HepG2 (cell line): Measurements from ENCODE around the gene KIF13A. TPM values are rescaled to one million over a fixed set of nuclear protein-coding genes. Genes with fewer than 3 reads are reported as not detected.

Source experiments
- ATM ChIP-seq: fragments of 450-650 bp; IDR thresholded peaks from 2 replicates; pipeline ENCODE4 v1.7.1; 2017; ENCODE audit warnings: mild to moderate bottlenecking, borderline replicate concordance
- CBX2 ChIP-seq, 2 experiments: fragments of 200-600 bp in 1 of 2; sonication (generic); formaldehyde crosslinking in 1 of 2; IDR thresholded peaks; 2 replicates each; pipeline versions ENCODE4 v1.7.0 to v1.8.1; 2018 to 2022; ENCODE audit warnings: low read depth in 2 of 2, low read length in 1 of 2, mild to moderate bottlenecking in 1 of 2, missing genetic modification reagents in 1 of 2
- CCAR2 ChIP-seq: fragments of 200-400 bp; formaldehyde crosslinking; optimal IDR thresholded peaks from 2 replicates; pipeline ENCODE3; 2018; ENCODE audit warnings: low read depth, mild to moderate bottlenecking, low read length, moderate library complexity
- CENPT ChIP-seq: sonication (generic); formaldehyde crosslinking; IDR thresholded peaks from 2 replicates; pipeline ENCODE4 v1.8.0; 2022; ENCODE audit warnings: low read depth, mild to moderate bottlenecking, moderate library complexity, missing genetic modification reagents
- CREM ChIP-seq, 2 experiments: sonication (generic) in 1 of 2; formaldehyde crosslinking in 1 of 2; IDR thresholded peaks; 2 replicates each; pipeline versions ENCODE4 v1.4.0 to v1.6.1; 2016 to 2020; ENCODE audit warnings: antibody characterized with exemption in 1 of 2, mild to moderate bottlenecking in 1 of 2, missing genetic modification reagents in 1 of 2
- FOXP1 ChIP-seq, 2 experiments: fragments of 450-650 bp in 1 of 2; IDR thresholded peaks; 2 replicates each; pipeline ENCODE4 v1.6.1; 2017 to 2018; ENCODE audit warnings: antibody characterized with exemption in 1 of 2
- HOXA3 ChIP-seq: sonication (generic); formaldehyde crosslinking; IDR thresholded peaks from 2 replicates; pipeline ENCODE4 v1.5.0; 2020; ENCODE audit warnings: missing genetic modification reagents
- KDM1A ChIP-seq: IDR thresholded peaks from 2 replicates; pipeline ENCODE4 v1.6.1; 2016; ENCODE audit warnings: missing compliant biosample characterization
- KDM3A ChIP-seq: IDR thresholded peaks from 2 replicates; pipeline ENCODE4 v1.6.1; 2018; ENCODE audit warnings: low read depth, missing compliant biosample characterization
- MBD4 ChIP-seq: IDR thresholded peaks from 2 replicates; pipeline ENCODE4 v1.6.1; 2012; ENCODE audit warnings: low read length, inconsistent platforms, borderline replicate concordance
- MLX ChIP-seq: IDR thresholded peaks from 2 replicates; pipeline ENCODE4 v1.6.1; 2016
- NFE2 ChIP-seq: sonication (generic); formaldehyde crosslinking; IDR thresholded peaks from 2 replicates; pipeline ENCODE4 v1.4.0; 2020; ENCODE audit warnings: missing genetic modification reagents
- NFKBIZ ChIP-seq: IDR thresholded peaks from 2 replicates; pipeline ENCODE4 v1.6.1; 2018; ENCODE audit warnings: missing genetic modification reagents, missing compliant biosample characterization
- NFYB ChIP-seq: sonication (generic); formaldehyde crosslinking; IDR thresholded peaks from 2 replicates; pipeline ENCODE4 v1.4.0; 2020; ENCODE audit warnings: missing genetic modification reagents
- RFX3 ChIP-seq: IDR thresholded peaks from 2 replicates; pipeline ENCODE4 v1.6.1; 2016; ENCODE audit warnings: missing biosample characterization, missing genetic modification reagents
- SMARCC2 ChIP-seq: fragments of 450-650 bp; IDR thresholded peaks from 2 replicates; pipeline ENCODE4 v1.6.1; 2017; ENCODE audit warnings: antibody characterized with exemption, mild to moderate bottlenecking
- TBX3 ChIP-seq: fragments of 450-650 bp; IDR thresholded peaks from 2 replicates; pipeline ENCODE4 v1.6.1; 2017; ENCODE audit warnings: antibody characterized with exemption, mild to moderate bottlenecking, inconsistent platforms, borderline replicate concordance
- THAP8 ChIP-seq: sonication (generic); formaldehyde crosslinking; IDR thresholded peaks from 2 replicates; pipeline ENCODE4 v1.5.1; 2020; ENCODE audit warnings: missing genetic modification reagents, mild to moderate bottlenecking, borderline replicate concordance
- TOPORS ChIP-seq: sonication (generic); formaldehyde crosslinking; IDR thresholded peaks from 2 replicates; pipeline ENCODE4 v1.8.0; 2023; ENCODE audit warnings: mild to moderate bottlenecking, missing genetic modification reagents
- ZFP37 ChIP-seq: sonication (generic); formaldehyde crosslinking; IDR thresholded peaks from 2 replicates; pipeline ENCODE4 v1.4.0; 2020; ENCODE audit warnings: missing genetic modification reagents, borderline replicate concordance
- ZNF18 ChIP-seq: sonication (generic); formaldehyde crosslinking; IDR thresholded peaks from 2 replicates; pipeline ENCODE4 v1.8.0; 2022; ENCODE audit warnings: mild to moderate bottlenecking, missing genetic modification reagents; ENCODE audit not compliant: insufficient replicate concordance
- ZNF263 ChIP-seq: sonication (generic); formaldehyde crosslinking; IDR thresholded peaks from 2 replicates; pipeline ENCODE4 v1.4.0; 2020; ENCODE audit warnings: missing genetic modification reagents
- ZNF547 ChIP-seq: sonication (generic); formaldehyde crosslinking; IDR thresholded peaks from 2 replicates; pipeline ENCODE4 v1.5.1; 2020; ENCODE audit warnings: mild to moderate bottlenecking, missing genetic modification reagents
- ZNF556 ChIP-seq: sonication (generic); formaldehyde crosslinking; IDR thresholded peaks from 2 replicates; pipeline ENCODE4 v1.4.0; 2020; ENCODE audit warnings: mild to moderate bottlenecking, missing genetic modification reagents, borderline replicate concordance
- ZNF639 ChIP-seq: conservative IDR thresholded peaks from 2 replicates; pipeline ENCODE4 v1.6.1; 2018; ENCODE audit warnings: missing genetic modification reagents
- ZNF720 ChIP-seq: sonication (generic); formaldehyde crosslinking; IDR thresholded peaks from 2 replicates; pipeline ENCODE4 v1.4.0; 2020; ENCODE audit warnings: missing genetic modification reagents
- polyA plus RNA-seq, 8 experiments: library from polyadenylated mRNA; depleted of rRNA in 3 of 8; stranded (reverse) in 7 of 8; unstranded in 1 of 8; fragments of >200 nt; fragmentation: Illumina TruSeq in 4 of 8; extraction: Trizol in 4 of 8; gene quantifications; 2 replicates each; pipeline versions ENCODE4 v1.2.1 to v1.2.3, GENCODE V29; 2011 to 2016; ENCODE audit warnings: low read depth in 4 of 8, missing spikeins in 1 of 8, mixed read lengths in 1 of 8; ENCODE audit not compliant: insufficient read depth in 1 of 8
- total RNA-seq, 5 experiments: library from RNA; depleted of rRNA; stranded (reverse); fragments of >200 nt; fragmentation: Illumina TruSeq; extraction: Trizol; gene quantifications; 2 replicates each; pipeline ENCODE4 v1.2.3, GENCODE V29; 2016; ENCODE audit warnings: low read depth in 1 of 5
- TF ChIP-seq, protein P1 (sequence below): IDR thresholded peaks from 2 replicates; pipeline ENCODE4 v1.6.1; 2016; ENCODE audit warnings: missing biosample characterization, missing genetic modification reagents, low read depth

Gene KIF13A
- total and polyA plus RNA-seq, 2 of the 13 experiments (the other 11 are each of a cell fraction or from before 2014, with no cell fraction given), result 21.1 to 37.2 TPM

DNA sequence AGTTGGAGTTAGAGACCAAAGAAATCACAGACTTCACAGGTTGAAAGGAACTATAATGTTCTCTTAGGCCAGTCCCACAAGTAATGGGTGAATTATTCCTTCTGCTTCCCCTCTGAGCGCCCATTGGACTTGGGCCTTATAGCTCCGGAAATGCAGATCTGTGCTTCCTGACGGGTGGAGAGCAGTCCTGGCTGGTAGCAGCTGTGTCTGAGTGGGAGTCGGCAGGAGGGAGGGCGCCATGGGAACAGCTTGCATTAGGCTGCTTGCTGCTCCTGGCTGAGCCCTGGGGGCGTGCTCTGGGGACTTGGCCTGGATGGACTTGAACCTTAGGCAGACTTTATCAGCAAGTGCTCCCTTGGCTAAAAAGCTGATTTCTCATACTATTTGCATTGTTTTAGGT is 262.4 kb downstream of the KIF13A start (continued):
- TF ChIP-seq ZNF556 (CRISPR knock-in tag) (0 out of 2 replicates have a peak, but pooled peaks have one; percentile 24), SMARCC2 (no peak), CENPT (CRISPR knock-in tag) (no peak), TBX3 (no peak), CREM (IDR thresholded peaks at IDR 0.05) (no peak), CREM (CRISPR knock-in tag; IDR thresholded peaks at IDR 0.05) (no peak), NFYB (CRISPR knock-in tag) (peak; percentile 49), FOXP1 (IDR thresholded peaks at IDR 0.05) (no peak), FOXP1 (CRISPR knock-in tag; IDR thresholded peaks at IDR 0.05) (no peak; the same call in 1 of the 2 replicates), RFX3 (CRISPR knock-in tag) (peak; percentile 48; the same call in 1 of the 2 replicates), ZNF263 (CRISPR knock-in tag) (peak; percentile 92), MBD4 (no peak), TOPORS (CRISPR knock-in tag) (no peak; the same call in 1 of the 2 replicates), KDM3A (no peak), ZNF547 (CRISPR knock-in tag) (no peak), ZNF720 (CRISPR knock-in tag) (no peak), CCAR2 (no peak), ZFP37 (CRISPR knock-in tag) (0 out of 2 replicates have a peak, but pooled peaks have one; percentile 27), NFKBIZ (CRISPR knock-in tag) (no peak), NFE2 (CRISPR knock-in tag) (no peak), THAP8 (no peak), KDM1A (no peak), ATM (no peak), ZNF639 (no peak), HOXA3 (peak; percentile 78; the same call in 1 of the 2 replicates), CBX2 (IDR thresholded peaks at IDR 0.05; ENCODE audit: low read depth, low read length) (no peak), CBX2 (CRISPR knock-in tag; IDR thresholded peaks at IDR 0.05; ENCODE audit: low read depth) (no peak), ZNF18 (CRISPR knock-in tag) (no peak), MLX (CRISPR knock-in tag) (peak; percentile 25; the same call in 1 of the 2 replicates)
- TF ChIP-seq, protein P1, sequence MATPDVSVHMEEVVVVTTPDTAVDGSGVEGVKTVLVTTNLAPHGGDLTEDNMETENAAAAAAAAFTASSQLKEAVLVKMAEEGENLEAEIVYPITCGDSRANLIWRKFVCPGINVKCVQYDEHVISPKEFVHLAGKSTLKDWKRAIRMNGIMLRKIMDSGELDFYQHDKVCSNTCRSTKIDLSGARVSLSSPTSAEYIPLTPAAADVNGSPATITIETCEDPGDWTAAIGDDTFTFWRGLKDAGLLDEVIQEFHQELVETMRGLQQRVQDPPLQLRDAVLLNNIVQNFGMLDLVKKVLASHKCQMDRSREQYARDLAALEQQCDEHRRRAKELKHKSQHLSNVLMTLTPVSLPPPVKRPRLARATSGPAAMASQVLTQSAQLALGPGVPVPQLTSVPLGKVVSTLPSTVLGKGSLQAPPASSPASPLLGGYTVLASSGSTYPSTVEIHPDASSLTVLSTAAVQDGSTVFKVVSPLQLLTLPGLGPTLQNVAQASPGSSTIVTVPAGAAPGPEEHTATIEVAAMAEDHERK (CRISPR knock-in tag), result no peak
